CD4-positive, alpha-beta memory T cell (primary cell): Measurements from ENCODE around the gene KIF18B. TPM values are rescaled to one million over a fixed set of nuclear protein-coding genes. Genes with fewer than 3 reads are reported as not detected.

Experiments used
- CTCF ChIA-PET: fragments of 350-600 bp; sonication (Branson Sonifier 250); formaldehyde crosslinking; loops from one replicate; lab custom pipeline; 2021; ENCODE audit warnings: inconsistent platforms; ENCODE audit not compliant: partially characterized antibody; lab: Charles Lee
- POLR2A ChIA-PET: fragments of 350-600 bp; sonication (Branson Sonifier 250); formaldehyde crosslinking; loops from one replicate; lab custom pipeline; 2021; ENCODE audit not compliant: partially characterized antibody; lab: Charles Lee
- DNase-seq, 5 donors: peaks; one replicate each; pipeline versions ENCODE4 v3.0.0 to v3.0.0-alpha.2; 2020 to 2022; ENCODE audit warnings: mixed read lengths in 1 of 5
- H3K27ac ChIP-seq: one replicate; pipeline ENCODE4 v1.7.0; 2013; ENCODE audit warnings: low read depth, low read length
- H3K27me3 ChIP-seq: 2 replicates; pipeline ENCODE4 v1.7.0; 2013; ENCODE audit warnings: mild to moderate bottlenecking, low read length, moderate library complexity; ENCODE audit not compliant: insufficient read depth
- H3K36me3 ChIP-seq: 2 replicates; pipeline ENCODE4 v1.7.0; 2013; ENCODE audit warnings: mild to moderate bottlenecking, low read length, moderate library complexity; ENCODE audit not compliant: insufficient read depth
- H3K4me1 ChIP-seq: 2 replicates; pipeline ENCODE4 v1.7.0; 2013; ENCODE audit warnings: mild to moderate bottlenecking, low read length, moderate library complexity; ENCODE audit not compliant: insufficient read depth
- H3K4me3 ChIP-seq, 2 donors: one replicate each; pipeline ENCODE4 v1.7.0; 2013; ENCODE audit warnings: low read length in 2 of 2, mild to moderate bottlenecking in 1 of 2
- H3K9me3 ChIP-seq, 2 donors: one replicate each; pipeline ENCODE4 v1.7.0; 2013; ENCODE audit warnings: low read length in 2 of 2, control low read depth in 1 of 2; ENCODE audit not compliant: control insufficient read depth in 1 of 2
- H3K27ac Mint-ChIP-seq, 7 donors: one replicate each; pipeline ENCODE4 v1.8.0; 2020 to 2021; ENCODE audit warnings: mixed read lengths in 7 of 7, mild to moderate bottlenecking in 6 of 7, inconsistent platforms in 3 of 7, moderate library complexity in 3 of 7
- H3K27me3 Mint-ChIP-seq, 2 donors: one replicate each; pipeline ENCODE4 v1.8.0; 2020 to 2021; ENCODE audit warnings: mixed read lengths in 2 of 2
- H3K36me3 Mint-ChIP-seq, 2 donors: one replicate each; pipeline ENCODE4 v1.8.0; 2020 to 2021; ENCODE audit warnings: mixed read lengths in 2 of 2, inconsistent platforms in 1 of 2, mild to moderate bottlenecking in 1 of 2
- H3K4me1 Mint-ChIP-seq, 4 donors: one replicate each; pipeline ENCODE4 v1.8.0; 2020 to 2021; ENCODE audit warnings: mixed read lengths in 4 of 4, mild to moderate bottlenecking in 1 of 4
- H3K4me3 Mint-ChIP-seq, 8 donors: one replicate each; pipeline ENCODE4 v1.8.0; 2020 to 2021; ENCODE audit warnings: mixed read lengths in 8 of 8, mild to moderate bottlenecking in 7 of 8, moderate library complexity in 6 of 8, inconsistent platforms in 3 of 8
- H3K9me3 Mint-ChIP-seq, 8 donors: one replicate each; pipeline ENCODE4 v1.8.0; 2020 to 2021; ENCODE audit warnings: mixed read lengths in 8 of 8, mild to moderate bottlenecking in 5 of 8, inconsistent platforms in 3 of 8, moderate library complexity in 1 of 8
- intact Hi-C: fragments of 100-400 bp; cut with micrococcal nuclease; formaldehyde crosslinking; loops from one replicate; pipeline ENCODE4 v1.15.1; 2023
- microRNA-seq: library from miRNA; unstranded; fragments of <30 nt; microRNA quantifications from one replicate; pipeline ENCODE4 v1.2.0, GENCODE V29; 2021; ENCODE audit warnings: borderline replicate concordance, borderline number of aligned reads, borderline microRNAs expressed, mixed read lengths
- polyA plus RNA-seq, 2 donors: library from polyadenylated mRNA; unstranded; fragments of 300-500 nt; fragmentation: Illumina TruSeq; gene quantifications; one replicate each; pipeline ENCODE4 v1.2.3, GENCODE V29; 2021
- total RNA-seq, 2 experiments: library from RNA; stranded (reverse); gene quantifications; one replicate each; pipeline ENCODE4 v1.2.3, GENCODE V29; 2021

Gene KIF18B
- total and polyA plus RNA-seq, 4 experiments from 2014 or later = not detected

GRCh38 chr17:44880062-44880461 is 67.5 kb downstream of the KIF18B start:
- intact Hi-C loops = no loop called here
- Mint-ChIP-seq H3K36me3 (peaks cover 61 to 77% of the 10 kb centered on the region in 2 donors), H3K4me1 (peaks cover 0 to 7% (median 0%) of the 10 kb centered on the region in 4 donors), H3K27me3 (no peaks in the 10 kb centered on the region), H3K9me3 (no peaks in the 10 kb centered on the region), H3K27ac (peak overlapping the region in 1 of 7 donors; percentile 20), H3K4me3 (no peak overlapping the region)
- no peak overlapping the region for H3K4me3 ChIP-seq
- H3K9me3 ChIP-seq = no peaks in the 10 kb centered on the region
- no peak overlapping the region for H3K27ac ChIP-seq
- no peaks in the 10 kb centered on the region for H3K4me1 ChIP-seq
- ChIA-PET POLR2A (no interaction called here), CTCF (interaction anchor here (1.2 to 2.8 kb wide), 3 partner anchors 9 to 105 kb away, joined by 3 to 14 read pairs (median 12); no protein-coding TSS in a partner anchor)
- H3K27me3 ChIP-seq = no peaks in the 10 kb centered on the region
- peaks cover 70% of the 10 kb centered on the region for H3K36me3 ChIP-seq
- no peak for DNase-seq

- Histone ChIP-seq H3K9me3 (no peaks in the 10 kb centered on the region), H3K4me1 (no peaks in the 10 kb centered on the region), H3K36me3 (peaks cover 69% of the 10 kb centered on the region), H3K4me3 (no peak overlapping the region), H3K27ac (no peak overlapping the region), H3K27me3 (no peaks in the 10 kb centered on the region)
- Mint-ChIP-seq H3K36me3 (peaks cover 59 to 73% of the 10 kb centered on the region in 2 donors), H3K27ac (peak overlapping the region in 1 of 7 donors; percentile 36), H3K4me1 (peaks cover 0 to 7% (median 0%) of the 10 kb centered on the region in 4 donors), H3K27me3 (no peaks in the 10 kb centered on the region), H3K4me3 (no peak overlapping the region), H3K9me3 (no peaks in the 10 kb centered on the region)
- POLR2A ChIA-PET = interaction anchor here (0.8 to 1.5 kb wide), 3 partner anchors 19 to 105 kb away, joined by 3 read pairs; partner anchors contain the start of gene EFTUD2
- DNase-seq = no peak
- CTCF ChIA-PET = interaction anchor here (0.6 to 2.8 kb wide), 10 partner anchors 13 to 1887 kb away, joined by 3 to 14 read pairs (median 3); partner anchors contain the start of gene EFTUD2
- intact Hi-C loops = no loop called here
Observed at GRCh38 chr17:44879376-44879775, 68.2 kb downstream of the KIF18B start.

GRCh38 chr17:44878627-44879221 is 68.8 kb downstream of the KIF18B start:
- CTCF ChIA-PET = interaction anchor here (0.6 to 2.8 kb wide), 12 partner anchors 11 to 1887 kb away, joined by 3 to 14 read pairs (median 3); partner anchors contain the start of gene EFTUD2
- H3K27me3 Mint-ChIP-seq = no peaks in the 10 kb centered on the region
- Histone ChIP-seq H3K27ac (no peak overlapping the region), H3K36me3 (peaks cover 70% of the 10 kb centered on the region), H3K27me3 (no peaks in the 10 kb centered on the region), H3K4me3 (no peak overlapping the region), H3K9me3 (no peaks in the 10 kb centered on the region), H3K4me1 (no peaks in the 10 kb centered on the region)
- no peaks in the 10 kb centered on the region for H3K9me3 Mint-ChIP-seq
- intact Hi-C loops = loop anchor here (1.0 kb wide), 1 partner anchor 103 kb away; no protein-coding TSS in a partner anchor
- peak overlapping the region in 1 of 7 donors; percentile 13 for H3K27ac Mint-ChIP-seq
- H3K4me1 Mint-ChIP-seq = peaks cover 0 to 7% (median 0%) of the 10 kb centered on the region in 4 donors
- peak in 2 of 5 donors; percentile 16 to 19 for DNase-seq
- H3K36me3 Mint-ChIP-seq = peaks cover 61 to 72% of the 10 kb centered on the region in 2 donors
- H3K4me3 Mint-ChIP-seq = no peak overlapping the region
- POLR2A ChIA-PET = interaction anchor here (0.8 to 1.5 kb wide), 3 partner anchors 20 to 104 kb away, joined by 3 read pairs; partner anchors contain the start of gene EFTUD2

- no peaks in the 10 kb centered on the region for H3K27me3 Mint-ChIP-seq
- H3K27me3 ChIP-seq = no peaks in the 10 kb centered on the region
- H3K27ac Mint-ChIP-seq = no peak overlapping the region
- H3K9me3 Mint-ChIP-seq = no peaks in the 10 kb centered on the region
- ChIA-PET POLR2A (no interaction called here), CTCF (interaction anchor here (0.6 to 1.7 kb wide), 8 partner anchors 8 to 1866 kb away, joined by 3 to 4 read pairs (median 3); no protein-coding TSS in a partner anchor)
- peaks cover 68% of the 10 kb centered on the region for H3K36me3 ChIP-seq
- H3K4me3 ChIP-seq = no peak overlapping the region
- no peak for DNase-seq
- H3K36me3 Mint-ChIP-seq = peaks cover 56 to 67% of the 10 kb centered on the region in 2 donors
- H3K27ac ChIP-seq = no peak overlapping the region
- intact Hi-C loops = no loop called here
- peaks cover 0 to 4% (median 0%) of the 10 kb centered on the region in 4 donors for H3K4me1 Mint-ChIP-seq
- H3K4me1 ChIP-seq = no peaks in the 10 kb centered on the region
- H3K4me3 Mint-ChIP-seq = no peak overlapping the region
- no peaks in the 10 kb centered on the region for H3K9me3 ChIP-seq
Observed at GRCh38 chr17:44877121-44877520, 70.5 kb downstream of the KIF18B start.

- no peak overlapping the region for H3K27ac ChIP-seq
- no peaks in the 10 kb centered on the region for H3K4me1 ChIP-seq
- ChIA-PET POLR2A (no interaction called here), CTCF (interaction anchor here (1.1 to 1.7 kb wide), 2 partner anchors 11 to 99 kb away, joined by 3 to 4 read pairs; no protein-coding TSS in a partner anchor)
- no peak overlapping the region for H3K4me3 ChIP-seq
- intact Hi-C loops = no loop called here
- H3K4me3 Mint-ChIP-seq = no peak overlapping the region
- no peaks in the 10 kb centered on the region for H3K27me3 Mint-ChIP-seq
- peaks cover 0 to 4% (median 0%) of the 10 kb centered on the region in 4 donors for H3K4me1 Mint-ChIP-seq
- no peaks in the 10 kb centered on the region for H3K9me3 Mint-ChIP-seq
- no peaks in the 10 kb centered on the region for H3K9me3 ChIP-seq
- peaks cover 64% of the 10 kb centered on the region for H3K36me3 ChIP-seq
- DNase-seq = no peak
- H3K36me3 Mint-ChIP-seq = peaks cover 59 to 67% of the 10 kb centered on the region in 2 donors
- no peak overlapping the region for H3K27ac Mint-ChIP-seq
- no peaks in the 10 kb centered on the region for H3K27me3 ChIP-seq
Observed at GRCh38 chr17:44875761-44876160, 71.8 kb downstream of the KIF18B start.

Small RNA genes within 50 kb of the gene (microRNA-seq; reads per million reads assigned to microRNA genes)
- gene MIR6783 = not detected

Other genes starting within 250 kb of the KIF18B start
- gene DBF4B, start 239.1 kb downstream of the KIF18B start, total RNA-seq = 1 to 10 TPM; 8.1 to 8.4 TPM
- gene DBF4B, start 239.1 kb downstream of the KIF18B start, polyA plus RNA-seq = under 1 TPM in 1 of 2 donors, not detected in 1; 1.00 TPM
- under 1 TPM; 0.72 to 0.90 TPM for gene ADAM11, start 188.8 kb downstream of the KIF18B start, total RNA-seq
- under 1 TPM; 0.03 to 0.09 TPM for gene ADAM11, start 188.8 kb downstream of the KIF18B start, polyA plus RNA-seq
- not detected for gene GJC1, start 117.5 kb downstream of the KIF18B start, total RNA-seq
- not detected for gene GJC1, start 117.5 kb downstream of the KIF18B start, polyA plus RNA-seq
- gene HIGD1B, start 99.9 kb downstream of the KIF18B start, total RNA-seq = not detected
- not detected for gene HIGD1B, start 99.9 kb downstream of the KIF18B start, polyA plus RNA-seq
- gene EFTUD2, start 48.3 kb downstream of the KIF18B start, total RNA-seq = 100 to 1,000 TPM in 1 of 2 experiments, 10 to 100 TPM in 1; 98.9 to 101 TPM
- gene EFTUD2, start 48.3 kb downstream of the KIF18B start, polyA plus RNA-seq = 10 to 100 TPM; 82.2 to 82.3 TPM
- gene GFAP, start 32.3 kb downstream of the KIF18B start, total RNA-seq = not detected
- under 1 TPM in 1 of 2 donors, not detected in 1; 0.16 TPM for gene GFAP, start 32.3 kb downstream of the KIF18B start, polyA plus RNA-seq
- gene C1QL1, start 20.5 kb upstream of the KIF18B start, total RNA-seq = not detected
- not detected for gene C1QL1, start 20.5 kb upstream of the KIF18B start, polyA plus RNA-seq
- 10 to 100 TPM; 32.0 to 32.1 TPM for gene DCAKD, start 103.9 kb upstream of the KIF18B start, total RNA-seq
- gene DCAKD, start 103.9 kb upstream of the KIF18B start, polyA plus RNA-seq = 10 to 100 TPM in 1 of 2 donors, 1 to 10 TPM in 1; 8.8 to 16.2 TPM
- 100 to 1,000 TPM; 125 to 126 TPM for gene NMT1, start 113.5 kb upstream of the KIF18B start, total RNA-seq
- 10 to 100 TPM; 56.2 to 75.7 TPM for gene NMT1, start 113.5 kb upstream of the KIF18B start, polyA plus RNA-seq
- 1 to 10 TPM; 3.8 to 6.0 TPM for gene PLCD3, start 184.7 kb upstream of the KIF18B start, total RNA-seq
- gene PLCD3, start 184.7 kb upstream of the KIF18B start, polyA plus RNA-seq = under 1 TPM; 0.30 to 0.80 TPM
- gene ACBD4, start 187.9 kb upstream of the KIF18B start, total RNA-seq = 10 to 100 TPM; 41.9 to 48.1 TPM
- gene ACBD4, start 187.9 kb upstream of the KIF18B start, polyA plus RNA-seq = 10 to 100 TPM; 10.3 to 10.5 TPM
- gene HEXIM1, start 200.7 kb upstream of the KIF18B start, total RNA-seq = 10 to 100 TPM; 28.8 to 30.8 TPM
- 1 to 10 TPM; 2.8 to 5.9 TPM for gene HEXIM1, start 200.7 kb upstream of the KIF18B start, polyA plus RNA-seq
- 1 to 10 TPM; 2.7 to 5.1 TPM for gene HEXIM2, start 214.1 kb upstream of the KIF18B start, total RNA-seq
- gene HEXIM2, start 214.1 kb upstream of the KIF18B start, polyA plus RNA-seq = 1 to 10 TPM; 2.7 to 2.8 TPM